ENCODE data around the gene EFNB2.
A peak's percentile ranks its signal among the peaks of the same experiment; 100 is the strongest.

EFNB2 gene

GRCh38 chr13:106522898-106523525, 12.4 kb downstream of the EFNB2 start:
- TF ChIP-seq CTCF (IDR thresholded peaks at IDR 0.05; ENCODE audit: low read depth, low read length) = no peak
- no peak overlapping the region for H3K4me3 ChIP-seq (ENCODE audit: low read depth, low read length)

- TF ChIP-seq CTCF (IDR thresholded peaks at IDR 0.05; ENCODE audit: low read depth, low read length) = no peak
- H3K4me3 ChIP-seq (ENCODE audit: low read depth, low read length) = no peak overlapping the region
These were observed 13.3 kb downstream of the EFNB2 start for GRCh38 chr13:106522112-106522705.

GRCh38 chr13:106521095-106521799, 14.2 kb downstream of the EFNB2 start:
- TF ChIP-seq CTCF (IDR thresholded peaks at IDR 0.05; ENCODE audit: low read depth, low read length) = no peak
- H3K4me3 ChIP-seq (ENCODE audit: low read depth, low read length) = no peak overlapping the region

GRCh38 chr13:106520251-106521054, 15.0 kb downstream of the EFNB2 start:
- 0 out of 2 replicates have a peak, but pooled peaks have one; percentile 20 for TF ChIP-seq CTCF (IDR thresholded peaks at IDR 0.05; ENCODE audit: low read depth, low read length)

GRCh38 chr13:106518512-106518911, 16.9 kb downstream of the EFNB2 start:
- no peak overlapping the region for H3K4me3 ChIP-seq (ENCODE audit: low read depth, low read length)
- TF ChIP-seq CTCF (IDR thresholded peaks at IDR 0.05; ENCODE audit: low read depth, low read length) = no peak

More at GRCh38 chr13:106520251-106521054, 15.0 kb downstream of the EFNB2 start:
- no peak overlapping the region for H3K4me3 ChIP-seq (ENCODE audit: low read depth, low read length)

GRCh38 chr13:106517109-106517847, 18.2 kb downstream of the EFNB2 start:
- no peak for TF ChIP-seq CTCF (IDR thresholded peaks at IDR 0.05; ENCODE audit: low read depth, low read length)

More at GRCh38 chr13:106517109-106517847, 18.2 kb downstream of the EFNB2 start:
- H3K4me3 ChIP-seq (ENCODE audit: low read depth, low read length) = no peak overlapping the region
